ENCODE results near the gene SMURF1.

Gene SMURF1

GRCh38 chr7:99123571-99124033 is 20.3 kb downstream of the SMURF1 start:
- Histone ChIP-seq H3K36me3 (ENCODE audit: insufficient read depth, low read length) (no peaks in the 10 kb centered on the region), H3K9me3 (ENCODE audit: low read length) (peaks cover 5% of the 10 kb centered on the region), H2AFZ (ENCODE audit: low read depth, low read length) (no peak overlapping the region), H3K4me1 (ENCODE audit: insufficient read depth, low read length) (no peaks in the 10 kb centered on the region), H3K4me3 (ENCODE audit: low read length) (no peak overlapping the region), H3K27me3 (ENCODE audit: insufficient read depth, low read length) (no peaks in the 10 kb centered on the region)

- Histone ChIP-seq H3K9me3 (ENCODE audit: low read length) (peaks cover 8% of the 10 kb centered on the region), H3K4me3 (ENCODE audit: low read length) (no peak overlapping the region), H2AFZ (ENCODE audit: low read depth, low read length) (no peak overlapping the region), H3K27me3 (ENCODE audit: insufficient read depth, low read length) (no peaks in the 10 kb centered on the region), H3K4me1 (ENCODE audit: insufficient read depth, low read length) (no peaks in the 10 kb centered on the region), H3K36me3 (ENCODE audit: insufficient read depth, low read length) (no peaks in the 10 kb centered on the region)
These were observed 21.1 kb downstream of the SMURF1 start for GRCh38 chr7:99122762-99123161.

DNA sequence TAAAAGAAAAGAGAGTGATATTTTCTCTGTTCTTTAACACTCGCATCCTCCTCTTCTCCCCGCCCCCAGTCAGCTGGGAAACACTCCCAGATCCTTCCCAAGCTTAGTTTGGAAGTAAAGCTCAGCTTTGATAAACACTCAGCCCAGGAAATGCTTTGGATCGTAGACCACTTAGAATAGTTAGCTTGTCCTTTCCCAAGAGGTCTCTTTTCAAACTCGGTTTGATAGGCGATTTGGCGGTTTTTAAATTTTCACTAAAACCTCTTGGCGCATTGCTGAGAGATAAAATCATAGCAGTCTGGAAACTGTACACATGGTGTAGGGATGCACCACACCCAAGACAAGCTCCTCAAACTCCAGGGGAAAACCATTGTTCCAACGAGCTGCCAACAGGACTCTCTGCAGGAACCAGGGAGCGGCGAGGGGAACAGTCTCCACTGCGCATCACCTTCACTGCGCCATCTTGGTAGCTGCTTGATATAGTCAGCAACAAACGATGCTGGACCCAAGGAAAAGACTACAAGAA is 22.3 kb downstream of the SMURF1 start:
- Histone ChIP-seq H3K4me1 (ENCODE audit: insufficient read depth, low read length) (no peaks in the 10 kb centered on the region), H3K36me3 (ENCODE audit: insufficient read depth, low read length) (no peaks in the 10 kb centered on the region), H3K4me3 (ENCODE audit: low read length) (no peak overlapping the region), H3K27me3 (ENCODE audit: insufficient read depth, low read length) (no peaks in the 10 kb centered on the region), H2AFZ (ENCODE audit: low read depth, low read length) (no peak overlapping the region), H3K9me3 (ENCODE audit: low read length) (peaks cover 5% of the 10 kb centered on the region)

- H3K27me3 ChIP-seq (ENCODE audit: insufficient read depth, low read length) = no peaks in the 10 kb centered on the region
- no peak overlapping the region for H3K4me3 ChIP-seq (ENCODE audit: low read length)
- H3K9me3 ChIP-seq (ENCODE audit: low read length) = peaks cover 5% of the 10 kb centered on the region
- H2AFZ ChIP-seq (ENCODE audit: low read depth, low read length) = no peak overlapping the region
- H3K4me1 ChIP-seq (ENCODE audit: insufficient read depth, low read length) = no peaks in the 10 kb centered on the region
- H3K36me3 ChIP-seq (ENCODE audit: insufficient read depth, low read length) = no peaks in the 10 kb centered on the region
These were observed 23.0 kb downstream of the SMURF1 start for GRCh38 chr7:99120916-99121315.

- peaks cover 5% of the 10 kb centered on the region for H3K9me3 ChIP-seq (ENCODE audit: low read length)
- H3K4me3 ChIP-seq (ENCODE audit: low read length) = no peak overlapping the region
- no peaks in the 10 kb centered on the region for H3K36me3 ChIP-seq (ENCODE audit: insufficient read depth, low read length)
- H3K4me1 ChIP-seq (ENCODE audit: insufficient read depth, low read length) = no peaks in the 10 kb centered on the region
- no peaks in the 10 kb centered on the region for H3K27me3 ChIP-seq (ENCODE audit: insufficient read depth, low read length)
- no peak overlapping the region for H2AFZ ChIP-seq (ENCODE audit: low read depth, low read length)
These were observed 23.4 kb downstream of the SMURF1 start for GRCh38 chr7:99120501-99120900.

DNA sequence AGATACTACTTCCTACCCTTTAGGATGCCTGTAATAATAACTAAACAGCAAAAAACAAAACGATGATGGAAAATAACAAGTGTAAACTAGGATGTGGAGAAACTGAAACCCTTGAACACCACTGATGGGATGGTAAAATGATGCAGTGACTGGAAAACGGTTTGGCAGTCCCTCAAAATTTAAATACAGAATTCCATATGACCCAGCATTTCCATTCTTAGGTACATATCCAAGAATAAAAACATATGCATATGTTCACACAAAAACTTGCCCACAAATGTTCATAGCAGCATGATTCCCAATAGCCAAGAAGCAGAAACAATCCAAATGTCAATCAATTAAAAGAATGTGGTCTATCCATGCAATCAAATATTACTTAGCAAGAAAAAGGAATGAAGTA is 25.8 kb downstream of the SMURF1 start:
- no peak overlapping the region for H2AFZ ChIP-seq (ENCODE audit: low read depth, low read length)
- H3K27me3 ChIP-seq (ENCODE audit: insufficient read depth, low read length) = no peaks in the 10 kb centered on the region
- no peaks in the 10 kb centered on the region for H3K4me1 ChIP-seq (ENCODE audit: insufficient read depth, low read length)
- peaks cover 5% of the 10 kb centered on the region for H3K9me3 ChIP-seq (ENCODE audit: low read length)
- no peaks in the 10 kb centered on the region for H3K36me3 ChIP-seq (ENCODE audit: insufficient read depth, low read length)
- H3K4me3 ChIP-seq (ENCODE audit: low read length) = no peak overlapping the region

DNA sequence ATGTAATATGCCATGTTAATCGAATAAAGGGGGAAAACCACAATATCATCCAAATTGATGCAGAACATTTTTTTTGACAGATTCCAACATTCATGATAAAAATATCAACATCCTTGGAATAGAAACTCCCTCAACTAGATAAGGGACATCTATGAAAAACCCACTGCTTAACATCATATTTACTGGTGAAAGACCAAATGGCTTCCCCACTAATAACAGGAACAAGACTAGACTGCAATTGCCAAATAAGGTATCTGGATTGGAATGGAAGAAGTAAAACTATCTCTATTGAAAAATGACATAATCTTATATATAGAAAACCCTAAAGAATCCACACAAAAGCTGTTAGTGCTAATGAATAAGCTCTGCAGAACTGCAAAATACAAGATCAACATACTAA is 27.8 kb downstream of the SMURF1 start:
- no peaks in the 10 kb centered on the region for H3K4me1 ChIP-seq (ENCODE audit: insufficient read depth, low read length)
- no peaks in the 10 kb centered on the region for H3K27me3 ChIP-seq (ENCODE audit: insufficient read depth, low read length)
- peaks cover 5% of the 10 kb centered on the region for H3K9me3 ChIP-seq (ENCODE audit: low read length)
- H3K36me3 ChIP-seq (ENCODE audit: insufficient read depth, low read length) = no peaks in the 10 kb centered on the region
- no peak overlapping the region for H2AFZ ChIP-seq (ENCODE audit: low read depth, low read length)
- H3K4me3 ChIP-seq (ENCODE audit: low read length) = no peak overlapping the region

DNA sequence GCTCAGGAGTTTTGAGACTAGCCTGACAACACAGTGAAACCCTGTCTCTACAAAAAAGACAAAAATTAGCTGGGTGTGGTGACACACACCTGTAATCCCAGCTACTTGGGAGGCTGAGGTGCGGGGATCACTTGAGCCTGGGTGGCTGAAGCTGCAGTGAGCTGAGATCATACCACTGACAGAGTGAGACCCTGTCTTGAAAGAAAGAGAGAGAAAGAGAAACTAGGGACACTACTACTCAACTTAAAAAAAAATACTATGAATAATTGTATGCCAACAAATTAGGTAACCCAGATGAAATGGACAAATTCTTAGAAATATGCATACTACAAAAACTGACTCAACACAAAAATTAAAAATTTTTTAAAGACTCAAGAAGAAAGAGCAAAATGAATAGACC is 28.5 kb downstream of the SMURF1 start:
- H3K4me3 ChIP-seq (ENCODE audit: low read length) = no peak overlapping the region
- no peaks in the 10 kb centered on the region for H3K4me1 ChIP-seq (ENCODE audit: insufficient read depth, low read length)
- no peaks in the 10 kb centered on the region for H3K27me3 ChIP-seq (ENCODE audit: insufficient read depth, low read length)
- peaks cover 5% of the 10 kb centered on the region for H3K9me3 ChIP-seq (ENCODE audit: low read length)
- no peak overlapping the region for H2AFZ ChIP-seq (ENCODE audit: low read depth, low read length)
- no peaks in the 10 kb centered on the region for H3K36me3 ChIP-seq (ENCODE audit: insufficient read depth, low read length)

DNA sequence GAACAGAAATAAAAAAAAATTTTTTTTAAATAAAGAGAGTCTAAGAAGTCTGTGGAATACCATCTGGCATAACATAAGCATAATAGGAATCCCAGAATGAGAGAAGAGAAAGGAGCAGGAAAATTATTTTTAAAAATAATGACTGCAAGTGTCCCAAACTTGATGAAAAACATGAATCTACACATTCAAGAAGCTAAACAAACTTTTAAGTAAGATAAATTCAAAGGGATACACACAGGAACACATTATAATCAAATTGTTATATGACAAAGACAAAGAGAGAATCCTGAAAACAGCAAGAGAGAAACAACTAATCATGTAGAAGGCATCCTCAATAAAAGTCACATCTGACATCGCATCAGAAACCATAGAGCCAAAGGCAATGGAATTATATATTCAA is 30.9 kb downstream of the SMURF1 start:
- H3K4me1 ChIP-seq (ENCODE audit: insufficient read depth, low read length) = peaks cover 2% of the 10 kb centered on the region

DNA sequence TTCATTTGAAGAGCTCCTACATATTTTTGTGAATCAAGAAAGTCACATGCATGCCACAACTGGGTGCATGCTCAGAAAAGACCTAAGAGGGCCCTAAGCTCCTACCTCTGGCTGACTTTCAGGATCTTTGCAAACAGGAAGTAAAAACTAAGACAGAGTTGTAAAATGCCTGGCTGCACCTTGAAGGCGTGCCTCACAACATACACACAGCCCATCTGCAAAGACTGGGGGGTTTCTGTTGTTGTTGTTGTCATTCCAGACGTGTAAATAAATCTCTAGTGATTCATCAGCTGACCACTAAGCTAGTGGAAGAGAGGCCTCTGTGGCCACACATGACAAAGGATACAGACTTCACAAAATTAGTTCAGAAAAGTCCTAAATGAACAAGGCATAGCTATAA is 31.8 kb downstream of the SMURF1 start:
- Histone ChIP-seq H3K36me3 (ENCODE audit: insufficient read depth, low read length) (no peaks in the 10 kb centered on the region), H3K4me1 (ENCODE audit: insufficient read depth, low read length) (peaks cover 3% of the 10 kb centered on the region), H2AFZ (ENCODE audit: low read depth, low read length) (no peak overlapping the region), H3K9me3 (ENCODE audit: low read length) (no peaks in the 10 kb centered on the region), H3K4me3 (ENCODE audit: low read length) (no peak overlapping the region), H3K27me3 (ENCODE audit: insufficient read depth, low read length) (no peaks in the 10 kb centered on the region)

More for the DNA sequence above, 30.9 kb downstream of the SMURF1 start:
- H3K9me3 ChIP-seq (ENCODE audit: low read length) = no peaks in the 10 kb centered on the region
- H3K27me3 ChIP-seq (ENCODE audit: insufficient read depth, low read length) = no peaks in the 10 kb centered on the region
- H2AFZ ChIP-seq (ENCODE audit: low read depth, low read length) = no peak overlapping the region
- H3K4me3 ChIP-seq (ENCODE audit: low read length) = no peak overlapping the region
- H3K36me3 ChIP-seq (ENCODE audit: insufficient read depth, low read length) = no peaks in the 10 kb centered on the region

- no peaks in the 10 kb centered on the region for H3K36me3 ChIP-seq (ENCODE audit: insufficient read depth, low read length)
- H3K27me3 ChIP-seq (ENCODE audit: insufficient read depth, low read length) = no peaks in the 10 kb centered on the region
- no peak overlapping the region for H2AFZ ChIP-seq (ENCODE audit: low read depth, low read length)
These were observed 32.3 kb downstream of the SMURF1 start for GRCh38 chr7:99111591-99111990.

DNA sequence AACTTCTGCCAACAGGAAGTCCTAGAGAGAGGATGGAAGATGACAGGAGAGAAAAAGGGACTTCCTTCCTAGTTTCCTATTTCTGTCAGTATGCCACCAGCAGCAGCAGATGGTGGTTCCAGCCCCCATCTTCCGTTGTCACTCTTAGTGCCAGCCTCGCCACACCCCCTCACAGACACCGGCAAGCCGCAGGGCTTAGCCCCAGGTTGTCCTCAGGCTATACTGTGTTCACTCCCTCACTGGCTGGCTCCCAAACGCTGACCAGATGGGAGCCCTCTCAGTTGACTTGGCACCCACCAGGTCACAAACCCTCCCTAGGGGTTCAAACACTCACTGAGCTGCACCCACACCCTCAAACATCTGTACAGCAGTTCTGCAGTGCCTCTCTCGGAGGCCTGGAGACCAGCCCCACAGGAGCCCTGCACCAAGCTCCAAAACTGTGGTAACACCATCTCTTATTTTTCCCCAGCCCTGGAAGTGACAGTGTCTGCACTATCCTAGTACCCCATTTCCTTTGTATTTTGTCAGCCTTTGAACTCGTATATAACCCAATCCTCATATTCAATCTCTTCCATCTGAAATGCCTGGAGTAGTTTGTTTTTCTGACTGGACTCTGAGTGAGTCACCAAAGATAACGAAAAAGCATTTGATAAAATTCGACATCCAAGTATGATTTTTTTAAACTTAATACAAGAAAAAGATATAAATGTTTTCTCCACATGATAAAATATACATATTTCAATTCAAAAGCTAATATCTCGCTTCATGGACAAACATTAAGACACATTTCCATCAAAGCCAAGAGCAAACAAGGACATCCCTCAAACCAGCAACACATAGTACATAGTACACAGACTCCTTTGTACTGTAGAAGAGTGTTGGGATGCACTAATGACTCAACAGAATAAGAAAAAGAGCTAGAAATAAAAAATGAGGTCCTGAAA is 34.5 kb downstream of the SMURF1 start:
- Histone ChIP-seq H3K9me3 (ENCODE audit: low read length) (no peaks in the 10 kb centered on the region), H3K4me1 (ENCODE audit: insufficient read depth, low read length) (peaks cover 8% of the 10 kb centered on the region), H2AFZ (ENCODE audit: low read depth, low read length) (no peak overlapping the region), H3K27me3 (ENCODE audit: insufficient read depth, low read length) (no peaks in the 10 kb centered on the region), H3K36me3 (ENCODE audit: insufficient read depth, low read length) (no peaks in the 10 kb centered on the region), H3K4me3 (ENCODE audit: low read length) (no peak overlapping the region)

More at GRCh38 chr7:99111591-99111990, 32.3 kb downstream of the SMURF1 start:
- Histone ChIP-seq H3K4me3 (ENCODE audit: low read length) (no peak overlapping the region), H3K9me3 (ENCODE audit: low read length) (no peaks in the 10 kb centered on the region), H3K4me1 (ENCODE audit: insufficient read depth, low read length) (peaks cover 7% of the 10 kb centered on the region)

GRCh38 chr7:99108613-99109012 is 35.3 kb downstream of the SMURF1 start:
- Histone ChIP-seq H3K4me1 (ENCODE audit: insufficient read depth, low read length) (peaks cover 8% of the 10 kb centered on the region), H2AFZ (ENCODE audit: low read depth, low read length) (no peak overlapping the region), H3K27me3 (ENCODE audit: insufficient read depth, low read length) (no peaks in the 10 kb centered on the region), H3K36me3 (ENCODE audit: insufficient read depth, low read length) (no peaks in the 10 kb centered on the region), H3K9me3 (ENCODE audit: low read length) (no peaks in the 10 kb centered on the region), H3K4me3 (ENCODE audit: low read length) (no peak overlapping the region)
